Astrocyte of the spinal cord (primary cell): ENCODE data around the gene ABTB1.
"Not testable (repeated sequence)": the region's sequence is repeated elsewhere in the genome, so short reads cannot be mapped to it uniquely, and the experiment has no call there.

Source experiments
- DNase-seq: peaks from one replicate; pipeline ENCODE4 v3.0.0; 2011; ENCODE audit warnings: low read depth, low spot score
- H3K4me3 ChIP-seq: 2 replicates; pipeline ENCODE4 v1.5.1; 2011; ENCODE audit warnings: low read depth, mild to moderate bottlenecking, low read length, moderate library complexity
- CTCF ChIP-seq: IDR thresholded peaks from 2 replicates; pipeline ENCODE4 v1.5.1; 2012; ENCODE audit warnings: low read depth, mild to moderate bottlenecking, low read length, inconsistent platforms
- in situ Hi-C: cut with HindIII; loops from 2 replicates; pipeline ENCODE4 v1.10.0; 2017; ENCODE audit warnings: low sequenced_read_pairs

ABTB1 gene

GRCh38 chr3:127680798-127681221 lies 8.1 kb downstream of the ABTB1 start:
- DNase-seq = no peak
- in situ Hi-C loops = no loop called here

GRCh38 chr3:127682175-127682554 lies 9.4 kb downstream of the ABTB1 start:
- H3K4me3 ChIP-seq, in situ Hi-C loops, DNase-seq: not testable (repeated sequence)

More at GRCh38 chr3:127680798-127681221, 8.1 kb downstream of the ABTB1 start:
- H3K4me3 ChIP-seq = no peak overlapping the region
- TF ChIP-seq CTCF = no peak

GRCh38 chr3:127682561-127682960 lies 9.8 kb downstream of the ABTB1 start:
- DNase-seq = no peak
- TF ChIP-seq CTCF = no peak
- in situ Hi-C loops = no loop called here
- H3K4me3 ChIP-seq = no peak overlapping the region

- no peak overlapping the region for H3K4me3 ChIP-seq
- TF ChIP-seq CTCF = no peak
- in situ Hi-C loops = no loop called here
- no peak for DNase-seq
Measured at GRCh38 chr3:127684871-127685707, 12.3 kb downstream of the ABTB1 start.

- DNase-seq = no peak
- no peak overlapping the region for H3K4me3 ChIP-seq
- in situ Hi-C loops = no loop called here
- TF ChIP-seq CTCF = no peak
Measured at GRCh38 chr3:127685708-127686511, 13.2 kb downstream of the ABTB1 start.

- no peak for DNase-seq
- in situ Hi-C loops = no loop called here
- no peak for TF ChIP-seq CTCF
- H3K4me3 ChIP-seq = no peak overlapping the region
Measured at GRCh38 chr3:127686512-127686894, 13.8 kb downstream of the ABTB1 start.

GRCh38 chr3:127687228-127687737 lies 14.5 kb downstream of the ABTB1 start:
- no peak for DNase-seq
- no peak for TF ChIP-seq CTCF
- in situ Hi-C loops = no loop called here
- H3K4me3 ChIP-seq = no peak overlapping the region
